Measurements from ENCODE around the gene CACNA1G.

CACNA1G gene

DNA sequence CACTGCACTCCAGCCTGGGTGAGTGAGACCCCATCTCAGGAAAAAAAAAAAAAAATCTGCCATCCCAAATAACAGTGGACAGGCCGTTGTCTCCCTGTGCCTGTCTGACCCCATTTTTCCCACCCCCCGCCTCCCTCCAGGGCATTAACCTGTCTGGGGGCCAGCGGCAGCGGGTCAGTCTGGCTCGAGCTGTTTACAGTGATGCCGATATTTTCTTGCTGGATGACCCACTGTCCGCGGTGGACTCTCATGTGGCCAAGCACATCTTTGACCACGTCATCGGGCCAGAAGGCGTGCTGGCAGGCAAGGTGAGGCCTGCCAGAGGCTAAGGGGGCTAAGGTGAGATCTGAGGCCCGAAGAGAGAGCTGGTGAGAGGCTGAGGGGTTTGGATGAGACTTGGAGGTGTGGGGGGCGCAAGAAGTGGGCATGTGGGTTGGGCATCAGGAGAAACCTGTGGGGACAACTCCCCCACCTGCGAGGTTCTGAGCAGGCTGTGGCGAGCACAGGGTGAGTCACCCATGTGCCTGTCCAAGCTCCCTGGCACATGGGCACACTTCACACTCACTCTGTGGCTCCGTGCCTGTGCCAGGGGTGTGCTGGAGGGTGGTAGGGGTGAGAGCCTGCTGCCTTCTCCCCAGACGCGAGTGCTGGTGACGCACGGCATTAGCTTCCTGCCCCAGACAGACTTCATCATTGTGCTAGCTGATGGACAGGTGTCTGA lies 112.5 kb downstream of the CACNA1G start:
- DNase-seq (ENCODE audit: low read depth), result no peak

DNA sequence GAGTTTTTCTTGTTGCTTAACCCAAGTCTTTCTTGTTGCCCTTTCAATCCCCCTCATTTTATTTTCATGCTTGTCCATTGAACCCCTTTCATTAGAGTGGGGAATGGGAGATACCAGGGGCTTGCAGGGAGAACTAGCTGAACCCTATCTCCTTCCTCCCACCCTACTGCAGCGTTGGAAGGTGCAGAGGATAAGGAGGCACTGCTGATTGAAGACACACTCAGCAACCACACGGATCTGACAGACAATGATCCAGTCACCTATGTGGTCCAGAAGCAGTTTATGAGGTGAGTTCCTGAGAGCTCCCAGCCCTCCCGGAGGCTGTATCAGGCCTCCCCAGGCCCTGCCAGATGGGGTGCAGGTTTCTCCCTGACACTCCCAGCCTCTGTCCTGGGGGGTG lies 114.7 kb downstream of the CACNA1G start:
- no peak for DNase-seq (ENCODE audit: low read depth)

DNA sequence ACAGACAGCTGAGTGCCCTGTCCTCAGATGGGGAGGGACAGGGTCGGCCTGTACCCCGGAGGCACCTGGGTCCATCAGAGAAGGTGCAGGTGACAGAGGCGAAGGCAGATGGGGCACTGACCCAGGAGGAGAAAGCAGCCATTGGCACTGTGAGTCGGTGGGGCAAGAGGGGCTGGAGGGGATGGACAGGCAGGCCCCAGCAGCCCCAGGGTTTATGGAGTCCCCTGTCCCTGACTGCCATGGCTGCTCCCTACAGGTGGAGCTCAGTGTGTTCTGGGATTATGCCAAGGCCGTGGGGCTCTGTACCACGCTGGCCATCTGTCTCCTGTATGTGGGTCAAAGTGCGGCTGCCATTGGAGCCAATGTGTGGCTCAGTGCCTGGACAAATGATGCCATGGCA lies 115.1 kb downstream of the CACNA1G start:
- no peak for DNase-seq (ENCODE audit: low read depth)

DNA sequence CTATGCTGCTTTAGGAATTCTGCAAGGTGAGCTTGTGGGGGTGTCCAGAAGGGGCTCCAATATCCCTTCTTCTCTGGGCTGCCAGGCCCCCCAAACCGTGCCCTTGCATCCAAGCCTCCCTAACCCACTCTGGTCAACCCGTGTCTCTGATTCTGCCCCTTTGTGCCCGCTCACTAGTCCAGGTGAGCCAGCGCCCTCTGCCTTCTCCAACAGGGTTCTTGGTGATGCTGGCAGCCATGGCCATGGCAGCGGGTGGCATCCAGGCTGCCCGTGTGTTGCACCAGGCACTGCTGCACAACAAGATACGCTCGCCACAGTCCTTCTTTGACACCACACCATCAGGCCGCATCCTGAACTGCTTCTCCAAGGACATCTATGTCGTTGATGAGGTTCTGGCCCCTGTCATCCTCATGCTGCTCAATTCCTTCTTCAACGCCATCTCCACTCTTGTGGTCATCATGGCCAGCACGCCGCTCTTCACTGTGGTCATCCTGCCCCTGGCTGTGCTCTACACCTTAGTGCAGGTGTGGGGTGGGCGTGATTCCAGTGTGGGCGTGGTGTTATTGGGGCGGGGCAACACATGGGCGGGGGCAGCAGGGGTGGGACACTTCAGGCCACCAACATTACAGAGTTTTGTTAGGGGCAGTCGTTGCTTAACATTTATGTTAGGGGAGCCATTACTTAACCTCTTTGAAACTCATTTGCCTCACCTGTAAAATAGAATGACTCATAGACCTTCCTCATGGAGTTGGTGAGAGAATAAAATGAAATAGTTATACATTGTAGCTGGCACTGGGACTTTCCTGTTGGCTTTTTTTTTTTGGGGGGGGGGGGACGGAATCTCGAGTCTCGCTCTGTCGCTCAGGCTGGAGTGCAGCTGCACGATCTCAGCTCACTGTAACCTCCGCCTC lies 115.8 kb downstream of the CACNA1G start:
- DNase-seq (ENCODE audit: low read depth), result no peak

All from stimulated activated CD8-positive, alpha-beta memory T cell treated with anti-CD3 and anti-CD28 coated beads, Interleukin-15, amount 100 ng/mL, for 1 hour (primary cell).